CD4-positive, alpha-beta T cell treated with Interleukin-1 beta for 1 hour (primary cell): ENCODE data around the gene FLT1.
A peak's percentile ranks its signal among the peaks of the same experiment; 100 is the strongest.

Source experiments
- DNase-seq, 2 donors: peaks; one replicate each; pipeline ENCODE4 v3.0.0-alpha.2; 2020 to 2022

FLT1 gene

DNA sequence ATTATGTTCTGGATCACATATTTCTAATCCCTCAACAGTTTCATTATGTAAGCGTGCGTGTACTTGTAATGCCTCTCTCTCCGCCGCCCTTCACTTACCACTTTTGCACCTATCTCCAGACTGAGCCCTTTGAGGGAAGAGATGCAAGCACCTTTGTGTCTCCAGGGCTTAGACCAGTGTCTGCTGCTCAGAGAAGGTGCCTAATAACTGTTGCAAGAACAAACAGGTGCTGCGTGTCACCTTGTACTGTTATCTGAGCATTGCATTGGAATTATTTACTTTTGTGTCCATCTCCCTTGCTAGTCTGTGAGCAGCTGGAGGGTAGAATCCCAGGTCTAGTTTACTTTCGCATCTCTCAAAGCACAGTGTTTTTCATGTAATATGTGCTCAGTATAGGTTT is 156.2 kb downstream of the FLT1 start:
- DNase-seq: no peak

GRCh38 chr13:28338006-28338574 is 156.8 kb downstream of the FLT1 start:
- no peak for DNase-seq

GRCh38 chr13:28337166-28338005 is 157.5 kb downstream of the FLT1 start:
- DNase-seq: no peak

GRCh38 chr13:28336193-28336657 is 158.7 kb downstream of the FLT1 start:
- no peak for DNase-seq

- DNase-seq: no peak
Observed at GRCh38 chr13:28333204-28333881, 161.6 kb downstream of the FLT1 start.

GRCh38 chr13:28329395-28330158 is 165.4 kb downstream of the FLT1 start:
- no peak for DNase-seq

- no peak for DNase-seq
Observed at GRCh38 chr13:28328271-28328607, 166.7 kb downstream of the FLT1 start.

DNA sequence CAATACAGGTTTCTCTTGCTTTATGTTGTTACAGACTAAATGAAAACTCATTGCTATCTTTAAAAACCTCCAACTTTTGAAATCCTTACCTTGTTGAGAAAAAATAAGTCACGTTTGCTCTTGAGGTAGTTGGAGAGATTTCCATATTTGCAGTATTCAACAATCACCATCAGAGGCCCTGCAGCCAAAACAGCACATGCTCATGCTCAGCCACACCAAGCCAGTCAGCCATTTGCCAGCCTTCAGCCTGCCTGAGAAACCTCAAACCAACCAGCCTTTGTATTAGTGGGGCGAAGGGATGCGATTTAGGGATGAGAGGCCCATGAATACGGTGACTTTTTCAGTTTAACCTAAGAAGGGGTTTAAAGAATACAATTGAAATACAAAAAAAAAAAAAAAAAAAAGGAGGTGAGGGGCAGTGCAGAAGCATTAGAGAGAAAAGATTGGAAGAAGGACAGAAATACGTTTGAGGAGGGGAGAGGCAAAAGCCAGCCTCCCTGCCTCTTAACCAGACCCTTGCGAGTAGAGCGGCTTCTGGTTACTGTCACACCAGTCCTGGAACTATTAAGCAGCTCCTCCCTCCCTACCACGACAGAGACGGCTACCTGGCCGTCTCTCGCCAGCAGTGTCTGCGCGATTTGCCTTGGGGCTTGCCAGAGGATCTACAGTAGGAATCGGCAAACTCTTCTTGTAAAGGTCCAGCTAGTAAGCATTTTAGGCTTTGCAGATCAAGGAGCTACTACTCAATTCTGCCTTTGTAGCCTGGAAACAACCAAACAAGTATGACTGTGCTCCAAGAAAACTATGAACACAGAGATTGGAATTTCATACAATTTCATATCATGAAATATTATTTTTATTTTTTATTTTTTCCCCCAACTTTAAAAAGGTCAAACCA is 167.3 kb downstream of the FLT1 start:
- DNase-seq: no peak

- DNase-seq: no peak
Observed at GRCh38 chr13:28326056-28326455, 168.9 kb downstream of the FLT1 start.

DNA sequence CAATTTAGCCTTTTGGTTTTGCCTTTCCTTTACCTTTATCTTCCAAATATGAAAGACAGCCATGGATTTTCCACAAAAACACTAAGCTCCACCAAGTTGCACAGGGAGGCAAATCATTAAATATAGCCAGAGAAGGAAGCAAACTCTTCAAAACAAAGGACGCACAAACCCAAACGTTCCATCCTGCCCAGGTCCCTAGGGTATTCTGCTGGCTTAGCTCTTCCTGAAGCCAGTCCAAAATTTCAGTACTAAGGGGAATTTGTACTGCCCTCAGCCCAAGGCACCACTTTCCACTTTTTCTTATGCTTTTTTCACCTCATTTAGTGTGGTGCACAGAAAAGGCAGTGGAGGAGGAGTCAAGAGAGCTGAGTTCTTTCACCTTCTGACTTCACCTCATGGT is 169.9 kb downstream of the FLT1 start:
- no peak for DNase-seq

- DNase-seq: peak; percentile 49 to 54
Observed at GRCh38 chr13:28324181-28324789, 170.6 kb downstream of the FLT1 start.

- DNase-seq: no peak
Observed at GRCh38 chr13:28322256-28322905, 172.5 kb downstream of the FLT1 start.

DNA sequence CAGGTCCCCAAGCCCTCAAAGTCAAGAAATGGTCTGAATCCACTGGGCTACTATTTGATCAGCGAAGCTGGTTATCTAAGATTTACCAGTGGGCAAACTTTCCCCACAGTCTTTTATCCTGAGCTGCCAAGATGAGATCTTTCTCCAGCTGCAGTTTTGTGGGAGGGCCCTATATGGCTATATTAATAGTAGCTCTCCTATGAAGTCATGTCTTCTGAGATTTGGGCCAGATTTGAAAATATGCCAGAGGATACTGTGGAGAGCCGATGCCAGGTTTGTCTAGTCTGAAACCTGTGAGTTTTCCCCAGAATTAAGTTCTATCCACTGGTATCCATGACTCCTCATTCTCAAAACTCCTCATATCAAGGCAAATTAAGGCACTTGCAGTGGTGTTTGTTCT is 173.2 kb downstream of the FLT1 start:
- no peak for DNase-seq

- DNase-seq: no peak
Observed at GRCh38 chr13:28320884-28321574, 173.9 kb downstream of the FLT1 start.

- DNase-seq: no peak
Observed at GRCh38 chr13:28320209-28320608, 174.7 kb downstream of the FLT1 start.

GRCh38 chr13:28319528-28319927 is 175.4 kb downstream of the FLT1 start:
- no peak for DNase-seq

DNA sequence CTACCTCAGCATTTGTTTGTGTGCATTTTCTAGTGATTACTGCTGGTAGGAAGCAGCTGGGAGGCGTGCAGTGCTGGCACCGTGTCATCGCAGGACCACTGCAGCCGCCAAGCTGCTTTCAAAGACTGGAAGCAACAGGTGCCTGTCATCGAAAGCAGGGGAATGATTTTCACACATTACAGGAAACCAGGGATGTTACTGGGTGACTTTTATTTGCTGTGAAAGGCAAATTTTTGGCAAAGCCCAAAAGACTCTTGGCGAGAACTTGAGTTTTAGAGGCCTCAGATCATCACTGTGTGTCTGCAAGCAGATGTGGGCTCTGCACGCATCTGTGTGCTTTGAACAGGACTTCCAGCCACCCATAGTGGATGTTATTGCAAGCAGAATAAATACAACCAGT is 176.4 kb downstream of the FLT1 start:
- DNase-seq: no peak

- no peak for DNase-seq
Observed at GRCh38 chr13:28316836-28317235, 178.1 kb downstream of the FLT1 start.

DNA sequence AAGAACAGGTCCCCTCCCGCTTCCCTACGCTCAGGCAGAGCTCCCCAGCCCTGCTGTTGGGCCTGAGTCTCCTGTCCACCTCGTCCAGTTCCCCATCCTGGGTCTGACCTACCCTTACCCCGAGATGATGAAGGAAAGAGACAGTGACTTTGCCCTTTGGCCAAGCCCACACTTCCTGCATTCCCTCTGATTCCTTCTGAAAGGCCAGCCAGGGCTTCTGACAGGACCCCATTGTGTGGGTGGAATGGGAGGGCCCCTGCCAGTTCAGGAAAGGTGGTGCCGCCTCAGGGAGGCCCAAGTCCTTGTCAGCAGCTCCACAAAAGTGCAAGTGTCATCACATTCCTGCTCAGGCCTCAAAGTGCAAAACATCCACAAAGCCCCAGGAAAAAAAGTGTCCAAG is 178.8 kb downstream of the FLT1 start:
- no peak for DNase-seq

- no peak for DNase-seq
Observed at GRCh38 chr13:28314879-28315278, 180.0 kb downstream of the FLT1 start.

- no peak for DNase-seq
Observed at GRCh38 chr13:28313579-28313978, 181.3 kb downstream of the FLT1 start.
